PC-3 (cell line): ENCODE measurements around the gene EIF4G1.

Source experiments
- CTCF ChIP-seq: fragments of 300-600 bp; sonication (generic); conservative IDR thresholded peaks from 2 replicates; pipeline ENCODE4 v1.5.1; 2017; ENCODE audit warnings: antibody characterized with exemption, low read depth, mild to moderate bottlenecking, low read length
- EZH2 ChIP-seq: fragments of 300-600 bp; sonication (generic); IDR thresholded peaks from one replicate; pipeline ENCODE4 v1.6.1; 2017; ENCODE audit warnings: antibody characterized with exemption, mild to moderate bottlenecking, low read length; ENCODE audit not compliant: unreplicated experiment
- EZH2phosphoT487 ChIP-seq: fragments of 300-600 bp; sonication (generic); IDR thresholded peaks from 2 replicates; pipeline ENCODE4 v1.6.1; 2018; ENCODE audit warnings: mild to moderate bottlenecking, antibody characterized with exemption, low read length, borderline replicate concordance

GRCh38 chr3:184332370-184333090 lies 18.1 kb downstream of the EIF4G1 start:
- TF ChIP-seq CTCF (no peak), EZH2 (no peak), EZH2phosphoT487 (no peak)
